OCI-LY3 (cell line): ENCODE measurements around the gene TRAF3.

ENCODE experiments used
- H2AFZ ChIP-seq: fragments of 200-600, 300-600 bp; shearing (Covaris generic); 2 replicates; pipeline ENCODE4 v1.6.0; 2014; ENCODE audit warnings: antibody characterized with exemption, low read depth, low read length
- H3K27ac ChIP-seq: fragments of 200-600, 300-600 bp; sonication (generic); 2 replicates; pipeline ENCODE4 v1.5.1; 2014; ENCODE audit warnings: mild to moderate bottlenecking, low read length, moderate library complexity, mixed read lengths
- H3K27me3 ChIP-seq: fragments of 200-600, 300-600 bp; sonication (generic); 2 replicates; pipeline ENCODE4 v1.6.1; 2014; ENCODE audit warnings: low read depth, low read length, mixed read lengths
- H3K36me3 ChIP-seq: fragments of 200-600, 300-600 bp; sonication (generic); replicated peaks from 2 replicates; pipeline ENCODE3; 2014; ENCODE audit warnings: low read depth, low read length, mixed read lengths
- H3K4me1 ChIP-seq: fragments of 300-600, 200-600 bp; sonication (generic); 2 replicates; pipeline ENCODE4 v1.6.1; 2014; ENCODE audit warnings: low read length, mixed read lengths
- H3K4me2 ChIP-seq: fragments of 200-600, 300-600 bp; sonication (generic); 2 replicates; pipeline ENCODE4 v1.6.1; 2014; ENCODE audit warnings: low read length, mixed read lengths
- H3K4me3 ChIP-seq: fragments of 300-600, 200-600 bp; sonication (generic); 2 replicates; pipeline ENCODE4 v1.5.1; 2014; ENCODE audit warnings: antibody characterized with exemption, mild to moderate bottlenecking, low read length, moderate library complexity
- H3K79me2 ChIP-seq: fragments of 300-600, 200-600 bp; shearing (Covaris generic); 2 replicates; pipeline ENCODE4 v1.6.1; 2014; ENCODE audit warnings: mild to moderate bottlenecking, low read length, mixed read lengths
- H3K9ac ChIP-seq: fragments of 300-600, 200-600 bp; shearing (Covaris generic); 2 replicates; pipeline ENCODE4 v1.6.0; 2014; ENCODE audit warnings: mild to moderate bottlenecking, low read length, moderate library complexity
- H3K9me3 ChIP-seq: fragments of 200-600, 300-600 bp; shearing (Covaris generic); 2 replicates; pipeline ENCODE4 v1.6.1; 2014; ENCODE audit warnings: low read length, mixed read lengths; ENCODE audit not compliant: insufficient read depth
- H4K20me1 ChIP-seq: fragments of 200-600, 300-600 bp; sonication (generic); 2 replicates; pipeline ENCODE4 v1.6.1; 2016; ENCODE audit warnings: low read length, mixed read lengths; ENCODE audit not compliant: insufficient read depth
- CTCF ChIP-seq: fragments of 200-600, 300-600 bp; sonication (generic); IDR thresholded peaks from 2 replicates; pipeline ENCODE4 v1.5.1; 2014; ENCODE audit warnings: antibody characterized with exemption, low read length, low read depth
- EZH2phosphoT487 ChIP-seq: fragments of 200-600 bp; shearing (Covaris generic); IDR thresholded peaks from 2 replicates; pipeline ENCODE4 v1.6.1; 2018; ENCODE audit warnings: antibody characterized with exemption, mixed run types, low read depth

TRAF3 gene

GRCh38 chr14:102915292-102916110 is 138.3 kb downstream of the TRAF3 start:
- Histone ChIP-seq H3K4me3 (no peak overlapping the region), H3K36me3 (peaks cover 25% of the 10 kb centered on the region)

GRCh38 chr14:102916347-102917055 is 139.3 kb downstream of the TRAF3 start:
- Histone ChIP-seq H3K9ac (no peak overlapping the region), H3K4me1 (peaks cover 33% of the 10 kb centered on the region), H3K79me2 (no peaks in the 10 kb centered on the region), H3K27ac (peak overlapping the region; percentile 74), H3K4me3 (no peak overlapping the region), H4K20me1 (peaks cover 5% of the 10 kb centered on the region; the same call in 1 of the 2 replicates), H3K27me3 (no peaks in the 10 kb centered on the region), H3K9me3 (no peaks in the 10 kb centered on the region), H2AFZ (no peak overlapping the region), H3K36me3 (peaks cover 22% of the 10 kb centered on the region), H3K4me2 (peak overlapping the region; percentile 21; the same call in 1 of the 2 replicates)
- no peak for TF ChIP-seq CTCF
- no peak for TF ChIP-seq EZH2phosphoT487

More at GRCh38 chr14:102915292-102916110, 138.3 kb downstream of the TRAF3 start:
- Histone ChIP-seq H3K4me1 (peaks cover 33% of the 10 kb centered on the region), H3K27me3 (no peaks in the 10 kb centered on the region), H3K9me3 (no peaks in the 10 kb centered on the region), H2AFZ (no peak overlapping the region), H3K4me2 (no peak overlapping the region), H3K79me2 (no peaks in the 10 kb centered on the region), H3K27ac (peak overlapping the region; percentile 74; the same call in 1 of the 2 replicates), H4K20me1 (peaks cover 5% of the 10 kb centered on the region; the same call in 1 of the 2 replicates), H3K9ac (no peak overlapping the region)
- TF ChIP-seq CTCF (no peak), EZH2phosphoT487 (no peak)

GRCh38 chr14:102917056-102917385 is 139.8 kb downstream of the TRAF3 start:
- H3K27ac ChIP-seq: peak overlapping the region; percentile 74
- peak overlapping the region; percentile 21; the same call in 1 of the 2 replicates for H3K4me2 ChIP-seq
- H3K36me3 ChIP-seq: peaks cover 17% of the 10 kb centered on the region
- peaks cover 5% of the 10 kb centered on the region; the same call in 1 of the 2 replicates for H4K20me1 ChIP-seq
- H3K4me3 ChIP-seq: no peak overlapping the region
- no peak for TF ChIP-seq EZH2phosphoT487
- TF ChIP-seq CTCF: no peak
- no peaks in the 10 kb centered on the region for H3K79me2 ChIP-seq
- H3K9me3 ChIP-seq: no peaks in the 10 kb centered on the region
- no peaks in the 10 kb centered on the region for H3K27me3 ChIP-seq
- no peak overlapping the region for H2AFZ ChIP-seq
- H3K9ac ChIP-seq: no peak overlapping the region
- H3K4me1 ChIP-seq: peaks cover 33% of the 10 kb centered on the region

GRCh38 chr14:102917469-102918211 is 140.4 kb downstream of the TRAF3 start:
- Histone ChIP-seq H3K27ac (peak overlapping the region; percentile 74), H4K20me1 (peaks cover 5% of the 10 kb centered on the region; the same call in 1 of the 2 replicates), H3K27me3 (no peaks in the 10 kb centered on the region), H3K9ac (no peak overlapping the region), H3K79me2 (no peaks in the 10 kb centered on the region), H3K4me3 (no peak overlapping the region), H2AFZ (no peak overlapping the region), H3K4me2 (peak overlapping the region; percentile 21; the same call in 1 of the 2 replicates), H3K4me1 (peaks cover 39% of the 10 kb centered on the region), H3K36me3 (peaks cover 12% of the 10 kb centered on the region), H3K9me3 (no peaks in the 10 kb centered on the region)
- TF ChIP-seq EZH2phosphoT487 (no peak), CTCF (peak; percentile 84)
